ENCODE results near the gene NR6A1. TPM values are rescaled to one million over a fixed set of nuclear protein-coding genes. Genes with fewer than 3 reads are reported as not detected.
A peak's percentile ranks its signal among the peaks of the same experiment; 100 is the strongest.

Gene NR6A1
- total and polyA plus RNA-seq, 2 of the 13 experiments (the other 11 are each of a cell fraction or from before 2014, with no cell fraction given): 28.1 to 31.5 TPM

DNA sequence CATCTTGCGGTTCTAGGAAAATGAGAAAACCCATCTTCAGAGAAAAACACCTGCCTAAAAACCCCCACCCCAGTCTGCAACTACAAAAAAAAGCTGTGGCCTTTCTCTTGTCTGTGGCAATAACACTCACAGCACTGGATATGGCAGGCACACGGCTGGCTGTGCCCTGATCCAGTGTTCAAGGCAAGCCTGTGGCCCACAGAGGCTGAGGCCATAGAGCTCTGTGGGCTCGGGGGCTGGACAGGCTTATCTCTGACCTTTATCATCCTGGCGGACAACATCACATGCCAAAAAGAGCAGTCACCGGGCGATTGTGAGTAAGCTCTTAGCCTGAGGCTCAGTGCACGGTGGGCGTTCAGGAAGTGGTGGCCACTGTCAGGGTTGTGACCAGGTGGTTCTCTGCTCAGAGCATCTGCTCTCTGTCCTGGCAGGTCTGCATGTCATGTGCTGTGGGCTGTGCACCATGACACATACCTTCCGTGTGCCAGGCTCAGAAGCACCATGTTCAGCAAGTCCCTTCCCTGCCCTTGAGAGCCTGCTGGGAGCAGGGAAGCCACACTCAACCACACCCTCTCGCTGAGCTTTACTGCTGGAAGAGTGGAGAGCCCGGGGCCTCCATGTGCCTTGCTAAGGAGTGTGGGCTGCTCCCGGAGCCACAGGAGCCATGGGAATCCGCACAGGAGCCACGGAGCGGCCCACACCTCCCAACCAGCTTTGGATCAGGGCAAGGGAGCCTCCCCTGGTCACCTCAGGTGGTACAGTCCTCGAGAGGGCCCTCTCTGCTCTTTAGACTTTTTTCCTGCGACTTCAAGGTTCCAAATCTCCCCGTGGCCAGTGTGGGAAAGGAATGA lies 47.5 kb upstream of the NR6A1 start (continued):
- TF ChIP-seq, protein P1, sequence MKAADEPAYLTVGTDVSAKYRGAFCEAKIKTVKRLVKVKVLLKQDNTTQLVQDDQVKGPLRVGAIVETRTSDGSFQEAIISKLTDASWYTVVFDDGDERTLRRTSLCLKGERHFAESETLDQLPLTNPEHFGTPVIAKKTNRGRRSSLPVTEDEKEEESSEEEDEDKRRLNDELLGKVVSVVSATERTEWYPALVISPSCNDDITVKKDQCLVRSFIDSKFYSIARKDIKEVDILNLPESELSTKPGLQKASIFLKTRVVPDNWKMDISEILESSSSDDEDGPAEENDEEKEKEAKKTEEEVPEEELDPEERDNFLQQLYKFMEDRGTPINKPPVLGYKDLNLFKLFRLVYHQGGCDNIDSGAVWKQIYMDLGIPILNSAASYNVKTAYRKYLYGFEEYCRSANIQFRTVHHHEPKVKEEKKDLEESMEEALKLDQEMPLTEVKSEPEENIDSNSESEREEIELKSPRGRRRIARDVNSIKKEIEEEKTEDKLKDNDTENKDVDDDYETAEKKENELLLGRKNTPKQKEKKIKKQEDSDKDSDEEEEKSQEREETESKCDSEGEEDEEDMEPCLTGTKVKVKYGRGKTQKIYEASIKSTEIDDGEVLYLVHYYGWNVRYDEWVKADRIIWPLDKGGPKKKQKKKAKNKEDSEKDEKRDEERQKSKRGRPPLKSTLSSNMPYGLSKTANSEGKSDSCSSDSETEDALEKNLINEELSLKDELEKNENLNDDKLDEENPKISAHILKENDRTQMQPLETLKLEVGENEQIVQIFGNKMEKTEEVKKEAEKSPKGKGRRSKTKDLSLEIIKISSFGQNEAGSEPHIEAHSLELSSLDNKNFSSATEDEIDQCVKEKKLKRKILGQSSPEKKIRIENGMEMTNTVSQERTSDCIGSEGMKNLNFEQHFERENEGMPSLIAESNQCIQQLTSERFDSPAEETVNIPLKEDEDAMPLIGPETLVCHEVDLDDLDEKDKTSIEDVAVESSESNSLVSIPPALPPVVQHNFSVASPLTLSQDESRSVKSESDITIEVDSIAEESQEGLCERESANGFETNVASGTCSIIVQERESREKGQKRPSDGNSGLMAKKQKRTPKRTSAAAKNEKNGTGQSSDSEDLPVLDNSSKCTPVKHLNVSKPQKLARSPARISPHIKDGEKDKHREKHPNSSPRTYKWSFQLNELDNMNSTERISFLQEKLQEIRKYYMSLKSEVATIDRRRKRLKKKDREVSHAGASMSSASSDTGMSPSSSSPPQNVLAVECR (CRISPR knock-in tag; IDR thresholded peaks at IDR 0.05; ENCODE audit: borderline replicate concordance): peak; percentile 48; the same call in 1 of the 2 replicates
- TF ChIP-seq, protein P2, sequence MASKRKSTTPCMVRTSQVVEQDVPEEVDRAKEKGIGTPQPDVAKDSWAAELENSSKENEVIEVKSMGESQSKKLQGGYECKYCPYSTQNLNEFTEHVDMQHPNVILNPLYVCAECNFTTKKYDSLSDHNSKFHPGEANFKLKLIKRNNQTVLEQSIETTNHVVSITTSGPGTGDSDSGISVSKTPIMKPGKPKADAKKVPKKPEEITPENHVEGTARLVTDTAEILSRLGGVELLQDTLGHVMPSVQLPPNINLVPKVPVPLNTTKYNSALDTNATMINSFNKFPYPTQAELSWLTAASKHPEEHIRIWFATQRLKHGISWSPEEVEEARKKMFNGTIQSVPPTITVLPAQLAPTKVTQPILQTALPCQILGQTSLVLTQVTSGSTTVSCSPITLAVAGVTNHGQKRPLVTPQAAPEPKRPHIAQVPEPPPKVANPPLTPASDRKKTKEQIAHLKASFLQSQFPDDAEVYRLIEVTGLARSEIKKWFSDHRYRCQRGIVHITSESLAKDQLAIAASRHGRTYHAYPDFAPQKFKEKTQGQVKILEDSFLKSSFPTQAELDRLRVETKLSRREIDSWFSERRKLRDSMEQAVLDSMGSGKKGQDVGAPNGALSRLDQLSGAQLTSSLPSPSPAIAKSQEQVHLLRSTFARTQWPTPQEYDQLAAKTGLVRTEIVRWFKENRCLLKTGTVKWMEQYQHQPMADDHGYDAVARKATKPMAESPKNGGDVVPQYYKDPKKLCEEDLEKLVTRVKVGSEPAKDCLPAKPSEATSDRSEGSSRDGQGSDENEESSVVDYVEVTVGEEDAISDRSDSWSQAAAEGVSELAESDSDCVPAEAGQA (IDR thresholded peaks at IDR 0.05; ENCODE audit: low read depth): no peak
- TF ChIP-seq, protein P2 (CRISPR knock-in tag; IDR thresholded peaks at IDR 0.05; ENCODE audit: borderline replicate concordance): 0 out of 2 replicates have a peak, but pooled peaks have one; percentile 76
- TF ChIP-seq, protein P3, sequence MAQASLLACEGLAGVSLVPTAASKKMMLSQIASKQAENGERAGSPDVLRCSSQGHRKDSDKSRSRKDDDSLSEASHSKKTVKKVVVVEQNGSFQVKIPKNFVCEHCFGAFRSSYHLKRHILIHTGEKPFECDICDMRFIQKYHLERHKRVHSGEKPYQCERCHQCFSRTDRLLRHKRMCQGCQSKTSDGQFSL (CRISPR knock-in tag; IDR thresholded peaks at IDR 0.05): no peak
- TF ChIP-seq FOSL2 (CRISPR knock-in tag; IDR thresholded peaks at IDR 0.05) (peak; percentile 81), ZNF883 (CRISPR knock-in tag; IDR thresholded peaks at IDR 0.05; ENCODE audit: not compliant biosample characterization) (no peak), FOXJ3 (CRISPR knock-in tag; IDR thresholded peaks at IDR 0.05; ENCODE audit: borderline replicate concordance) (no peak), EP300 (IDR thresholded peaks at IDR 0.05; ENCODE audit: low read depth in 2 of 2, low read length in 2 of 2) (0 out of 4 replicates have a peak, but pooled peaks have one; percentile 13 to 19), EP300 (CRISPR knock-in tag; IDR thresholded peaks at IDR 0.05; ENCODE audit: borderline replicate concordance) (peak; percentile 33; the same call in 1 of the 2 replicates), THAP11 (CRISPR knock-in tag; IDR thresholded peaks at IDR 0.05) (no peak; the same call in 1 of the 2 replicates), SETDB1 (CRISPR knock-in tag; IDR thresholded peaks at IDR 0.05; ENCODE audit: borderline replicate concordance) (no peak), KDM4B (CRISPR knock-in tag; IDR thresholded peaks at IDR 0.05) (0 out of 2 replicates have a peak, but pooled peaks have one; percentile 27)
- TF ChIP-seq, protein P4, sequence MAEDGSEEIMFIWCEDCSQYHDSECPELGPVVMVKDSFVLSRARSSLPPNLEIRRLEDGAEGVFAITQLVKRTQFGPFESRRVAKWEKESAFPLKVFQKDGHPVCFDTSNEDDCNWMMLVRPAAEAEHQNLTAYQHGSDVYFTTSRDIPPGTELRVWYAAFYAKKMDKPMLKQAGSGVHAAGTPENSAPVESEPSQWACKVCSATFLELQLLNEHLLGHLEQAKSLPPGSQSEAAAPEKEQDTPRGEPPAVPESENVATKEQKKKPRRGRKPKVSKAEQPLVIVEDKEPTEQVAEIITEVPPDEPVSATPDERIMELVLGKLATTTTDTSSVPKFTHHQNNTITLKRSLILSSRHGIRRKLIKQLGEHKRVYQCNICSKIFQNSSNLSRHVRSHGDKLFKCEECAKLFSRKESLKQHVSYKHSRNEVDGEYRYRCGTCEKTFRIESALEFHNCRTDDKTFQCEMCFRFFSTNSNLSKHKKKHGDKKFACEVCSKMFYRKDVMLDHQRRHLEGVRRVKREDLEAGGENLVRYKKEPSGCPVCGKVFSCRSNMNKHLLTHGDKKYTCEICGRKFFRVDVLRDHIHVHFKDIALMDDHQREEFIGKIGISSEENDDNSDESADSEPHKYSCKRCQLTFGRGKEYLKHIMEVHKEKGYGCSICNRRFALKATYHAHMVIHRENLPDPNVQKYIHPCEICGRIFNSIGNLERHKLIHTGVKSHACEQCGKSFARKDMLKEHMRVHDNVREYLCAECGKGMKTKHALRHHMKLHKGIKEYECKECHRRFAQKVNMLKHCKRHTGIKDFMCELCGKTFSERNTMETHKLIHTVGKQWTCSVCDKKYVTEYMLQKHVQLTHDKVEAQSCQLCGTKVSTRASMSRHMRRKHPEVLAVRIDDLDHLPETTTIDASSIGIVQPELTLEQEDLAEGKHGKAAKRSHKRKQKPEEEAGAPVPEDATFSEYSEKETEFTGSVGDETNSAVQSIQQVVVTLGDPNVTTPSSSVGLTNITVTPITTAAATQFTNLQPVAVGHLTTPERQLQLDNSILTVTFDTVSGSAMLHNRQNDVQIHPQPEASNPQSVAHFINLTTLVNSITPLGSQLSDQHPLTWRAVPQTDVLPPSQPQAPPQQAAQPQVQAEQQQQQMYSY (CRISPR knock-in tag; IDR thresholded peaks at IDR 0.05): 0 out of 2 replicates have a peak, but pooled peaks have one; percentile 26
